Inferior parietal cortex (tissue), 1 donor: Measurements from ENCODE around the gene KCND1.
"Not testable (repeated sequence)": the region's sequence is repeated elsewhere in the genome, so short reads cannot be mapped to it uniquely, and the experiment has no call there.

Experiments
- DNase-seq: peaks from one replicate; pipeline ENCODE4 v3.0.0-alpha.2; 2016; ENCODE audit errors: extremely low spot score

Gene KCND1

GRCh38 chrX:48971249-48972219, at the start of gene KCND1:
Gene KCND1 (minus strand): TSS chrX:48971844. CDS start chrX:48970271, 1,573 bp downstream.
- DNase-seq, result no peak

- no peak for DNase-seq
Measured at GRCh38 chrX:49019599-49020249, 48.1 kb upstream of the KCND1 start.

GRCh38 chrX:49019050-49019449, 47.4 kb upstream of the KCND1 start:
- DNase-seq, result no peak

GRCh38 chrX:49003696-49004095, 32.1 kb upstream of the KCND1 start:
- no peak for DNase-seq

- peak; percentile 86 for DNase-seq
Measured at GRCh38 chrX:49002091-49002935, 30.7 kb upstream of the KCND1 start, which contains the start of gene GRIPAP1. Gene GRIPAP1 (minus strand): TSS chrX:49002264. CDS start chrX:49002229, 35 bp downstream.

GRCh38 chrX:49001521-49002090, 30.0 kb upstream of the KCND1 start:
- peak; percentile 2 for DNase-seq

- DNase-seq, result no peak
Measured at GRCh38 chrX:49000636-49001035, 29.0 kb upstream of the KCND1 start.

GRCh38 chrX:48999030-48999429, 27.4 kb upstream of the KCND1 start:
- no peak for DNase-seq

- no peak for DNase-seq
Measured at GRCh38 chrX:48998391-48998790, 26.7 kb upstream of the KCND1 start.

- DNase-seq, result no peak
Measured at GRCh38 chrX:48997865-48998264, 26.2 kb upstream of the KCND1 start.

GRCh38 chrX:48997455-48997854, 25.8 kb upstream of the KCND1 start:
- no peak for DNase-seq

GRCh38 chrX:48996969-48997368, 25.3 kb upstream of the KCND1 start:
- DNase-seq, result no peak

GRCh38 chrX:48992341-48992740, 20.7 kb upstream of the KCND1 start:
- DNase-seq, result no peak

- no peak for DNase-seq
Measured at GRCh38 chrX:48989483-48989882, 17.8 kb upstream of the KCND1 start.

GRCh38 chrX:48983896-48984295, 12.3 kb upstream of the KCND1 start:
- DNase-seq, result no peak

GRCh38 chrX:48983081-48983480, 11.4 kb upstream of the KCND1 start:
- no peak for DNase-seq

GRCh38 chrX:48981178-48981577, 9.5 kb upstream of the KCND1 start:
- DNase-seq, result no peak

- not testable (repeated sequence) for DNase-seq
Measured at GRCh38 chrX:48980341-48980740, 8.7 kb upstream of the KCND1 start.

GRCh38 chrX:48978226-48978625, 6.6 kb upstream of the KCND1 start:
- no peak for DNase-seq

- DNase-seq, result no peak
Measured at GRCh38 chrX:48976086-48976485, 4.4 kb upstream of the KCND1 start.

GRCh38 chrX:48975541-48975940, 3.9 kb upstream of the KCND1 start:
- DNase-seq, result no peak

GRCh38 chrX:48975041-48975440, 3.4 kb upstream of the KCND1 start:
- DNase-seq, result no peak
